Omental fat pad (tissue), 4 donors: ENCODE data around the gene MAPKBP1. TPM values are rescaled to one million over a fixed set of nuclear protein-coding genes. Genes with fewer than 3 reads are reported as not detected.

Experiments
- ATAC-seq: fragments of 150-250 bp; one replicate; pipeline ENCODE4 v1.9.1; 2016; ENCODE audit warnings: mild to moderate bottlenecking, moderate library complexity; ENCODE audit not compliant: low FRiP score
- DNase-seq: peaks from one replicate; pipeline ENCODE4 v3.0.0-alpha.2; 2019; ENCODE audit warnings: low spot score
- CTCF ChIP-seq, 3 donors: fragments of 450-650 bp; IDR thresholded peaks; one replicate each; pipeline ENCODE4 v1.5.1; 2016 to 2017; ENCODE audit warnings: antibody characterized with exemption in 3 of 3, mild to moderate bottlenecking in 3 of 3, moderate library complexity in 2 of 3
- total RNA-seq, 4 donors: library from RNA; depleted of rRNA; stranded (reverse); fragments of >200 nt; gene quantifications; one replicate each; pipeline ENCODE4 v1.1.0, GENCODE V29; 2016

The MAPKBP1 gene
- total RNA-seq, 4 donors from 2014 or later, result 13.4 to 24.1 (median 14.4) TPM

- TF ChIP-seq CTCF (IDR thresholded peaks at IDR 0.05), result no peak
- no peak for DNase-seq
- ATAC-seq, result no peak
Observed at GRCh38 chr15:41839781-41840491, 65.7 kb downstream of the MAPKBP1 start.

DNA sequence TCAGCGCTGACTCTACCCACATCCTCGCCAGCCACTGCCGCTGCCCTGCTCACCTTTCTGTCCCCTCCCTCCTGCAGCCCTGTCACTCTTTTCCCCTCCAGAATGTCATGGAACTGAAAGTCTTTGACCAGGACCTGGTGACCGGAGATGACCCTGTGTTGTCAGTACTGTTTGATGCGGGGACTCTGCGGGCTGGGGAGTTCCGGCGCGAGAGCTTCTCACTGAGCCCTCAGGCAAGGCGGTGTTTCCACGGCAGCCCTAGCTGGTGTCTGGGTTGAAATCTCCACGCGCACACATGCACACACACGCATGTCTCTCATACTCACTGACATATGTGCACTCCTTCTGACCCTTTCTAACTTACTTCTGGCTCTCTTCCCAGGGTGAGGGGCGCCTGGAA lies 66.4 kb downstream of the MAPKBP1 start:
- ATAC-seq, result no peak
- DNase-seq, result no peak
- no peak for TF ChIP-seq CTCF (IDR thresholded peaks at IDR 0.05)

DNA sequence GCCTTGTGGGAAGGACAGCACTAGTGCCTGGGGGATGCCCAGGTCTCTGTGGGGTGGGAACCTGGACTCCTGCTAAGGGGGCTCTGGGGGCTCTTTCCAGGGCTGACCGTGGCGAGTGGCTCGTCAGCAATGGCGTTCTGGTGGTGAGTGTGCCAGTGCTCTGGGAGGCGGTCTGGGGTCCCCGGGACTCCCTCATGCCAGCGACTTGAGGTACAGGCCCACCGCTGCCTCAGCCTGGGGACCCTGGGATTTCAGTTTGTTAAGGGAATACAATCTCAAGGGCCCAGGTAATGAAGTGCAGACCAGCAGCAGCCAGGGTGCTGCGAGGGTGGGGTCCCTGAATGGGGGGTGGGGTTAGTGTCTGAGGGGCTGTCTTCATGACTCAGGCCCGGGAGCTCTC lies 66.8 kb downstream of the MAPKBP1 start:
- ATAC-seq (no peak), DNase-seq (no peak)
- TF ChIP-seq CTCF (IDR thresholded peaks at IDR 0.05), result no peak

DNA sequence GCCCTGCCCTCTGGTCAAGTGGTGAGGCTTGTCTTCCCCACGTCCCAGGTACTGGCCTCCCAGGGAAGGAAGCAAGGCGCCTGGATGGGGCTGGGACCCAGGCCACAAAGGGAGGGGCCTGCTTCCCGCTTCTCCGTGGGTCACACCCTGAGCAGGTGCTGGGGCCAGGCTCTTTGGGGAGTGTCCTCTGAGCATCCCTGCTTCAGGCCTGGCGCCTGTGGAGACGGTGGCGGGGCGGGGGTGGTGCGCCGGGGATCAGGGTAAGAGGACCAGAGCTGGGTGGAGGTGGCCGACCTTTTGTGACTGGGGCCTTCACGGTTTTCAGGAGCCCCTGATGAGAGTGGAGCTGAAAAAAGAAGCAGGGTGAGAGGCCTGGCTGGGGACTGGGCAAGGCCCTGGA lies 67.9 kb downstream of the MAPKBP1 start:
- no peak for TF ChIP-seq CTCF (IDR thresholded peaks at IDR 0.05)
- no peak for ATAC-seq
- DNase-seq, result no peak

GRCh38 chr15:41843571-41843970 lies 69.3 kb downstream of the MAPKBP1 start:
- TF ChIP-seq CTCF (IDR thresholded peaks at IDR 0.05), result no peak
- DNase-seq (no peak), ATAC-seq (no peak)

- ATAC-seq, result no peak
- no peak for TF ChIP-seq CTCF (IDR thresholded peaks at IDR 0.05)
- DNase-seq, result no peak
Observed at GRCh38 chr15:41844814-41845213, 70.5 kb downstream of the MAPKBP1 start.

DNA sequence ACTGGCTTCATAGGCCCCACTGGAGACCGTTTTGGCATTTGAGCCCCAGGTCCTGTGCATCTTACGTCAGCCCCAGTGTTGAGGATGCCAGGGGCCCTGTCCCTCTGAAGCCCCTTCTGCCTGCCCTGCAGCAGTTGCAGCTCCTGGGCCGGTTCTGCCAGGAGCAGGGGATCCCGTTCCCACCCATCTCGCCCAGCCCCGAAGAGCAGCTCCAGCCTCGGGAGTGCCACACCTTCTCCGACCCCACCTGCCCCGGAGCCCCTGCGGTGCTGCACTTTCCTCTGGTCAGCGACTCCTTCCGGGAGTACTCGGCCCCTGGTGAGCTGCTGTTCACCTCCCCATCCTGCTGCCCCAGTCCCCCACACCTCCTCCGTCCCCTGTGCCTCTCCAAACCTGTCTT lies 72.9 kb downstream of the MAPKBP1 start:
- no peak for TF ChIP-seq CTCF (IDR thresholded peaks at IDR 0.05)
- DNase-seq (no peak), ATAC-seq (no peak)
